GM06990 (cell line): ENCODE measurements around the gene TRPC1.

Experiments used
- DNase-seq: peaks from one replicate; pipeline ENCODE4 v3.0.0-alpha.2; 2011; ENCODE audit not compliant: insufficient read length; ENCODE audit errors: extremely low read depth
- H3K27me3 ChIP-seq: replicated peaks from 2 replicates; pipeline ENCODE4 v1.6.0; 2011; ENCODE audit warnings: low read length; ENCODE audit not compliant: control insufficient read depth, insufficient read depth
- H3K36me3 ChIP-seq: 2 replicates; pipeline ENCODE4 v1.5.1; 2011; ENCODE audit warnings: low read length; ENCODE audit not compliant: control insufficient read depth, insufficient read depth
- H3K4me3 ChIP-seq: replicated peaks from 2 replicates; pipeline ENCODE4 v1.5.1; 2011; ENCODE audit warnings: low read depth, mild to moderate bottlenecking, control low read depth, low read length
- TF ChIP-seq, protein P1 (sequence below): IDR thresholded peaks from 2 replicates; pipeline ENCODE4 v1.5.1; 2011; ENCODE audit warnings: low read length, control low read depth, mild to moderate bottlenecking, inconsistent platforms; ENCODE audit not compliant: insufficient read depth, poor library complexity, severe bottlenecking

The TRPC1 gene

DNA sequence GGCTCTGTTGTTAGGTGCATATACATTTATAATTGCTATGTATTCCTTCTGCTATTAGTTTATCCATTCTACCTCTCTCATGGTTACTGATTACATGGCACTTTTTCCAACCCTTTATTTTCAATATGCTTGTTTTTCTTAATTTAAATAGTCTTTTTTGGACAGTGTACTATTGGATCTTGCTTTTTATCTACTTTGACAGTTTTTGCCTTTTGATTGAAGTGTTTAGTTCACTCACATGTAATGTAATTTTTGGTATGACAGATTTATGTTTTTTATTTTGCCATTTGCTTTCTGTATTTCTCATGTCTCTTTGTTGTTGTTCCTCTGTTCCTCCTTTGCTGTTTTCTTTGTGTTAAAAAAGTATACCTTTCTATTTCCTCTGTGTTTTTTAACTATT is 44.5 kb downstream of the TRPC1 start:
- Histone ChIP-seq H3K36me3 (no peaks in the 10 kb centered on the region), H3K4me3 (no peak overlapping the region), H3K27me3 (no peaks in the 10 kb centered on the region)
- TF ChIP-seq, protein P1, sequence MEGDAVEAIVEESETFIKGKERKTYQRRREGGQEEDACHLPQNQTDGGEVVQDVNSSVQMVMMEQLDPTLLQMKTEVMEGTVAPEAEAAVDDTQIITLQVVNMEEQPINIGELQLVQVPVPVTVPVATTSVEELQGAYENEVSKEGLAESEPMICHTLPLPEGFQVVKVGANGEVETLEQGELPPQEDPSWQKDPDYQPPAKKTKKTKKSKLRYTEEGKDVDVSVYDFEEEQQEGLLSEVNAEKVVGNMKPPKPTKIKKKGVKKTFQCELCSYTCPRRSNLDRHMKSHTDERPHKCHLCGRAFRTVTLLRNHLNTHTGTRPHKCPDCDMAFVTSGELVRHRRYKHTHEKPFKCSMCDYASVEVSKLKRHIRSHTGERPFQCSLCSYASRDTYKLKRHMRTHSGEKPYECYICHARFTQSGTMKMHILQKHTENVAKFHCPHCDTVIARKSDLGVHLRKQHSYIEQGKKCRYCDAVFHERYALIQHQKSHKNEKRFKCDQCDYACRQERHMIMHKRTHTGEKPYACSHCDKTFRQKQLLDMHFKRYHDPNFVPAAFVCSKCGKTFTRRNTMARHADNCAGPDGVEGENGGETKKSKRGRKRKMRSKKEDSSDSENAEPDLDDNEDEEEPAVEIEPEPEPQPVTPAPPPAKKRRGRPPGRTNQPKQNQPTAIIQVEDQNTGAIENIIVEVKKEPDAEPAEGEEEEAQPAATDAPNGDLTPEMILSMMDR = no peak
- DNase-seq = no peak

DNA sequence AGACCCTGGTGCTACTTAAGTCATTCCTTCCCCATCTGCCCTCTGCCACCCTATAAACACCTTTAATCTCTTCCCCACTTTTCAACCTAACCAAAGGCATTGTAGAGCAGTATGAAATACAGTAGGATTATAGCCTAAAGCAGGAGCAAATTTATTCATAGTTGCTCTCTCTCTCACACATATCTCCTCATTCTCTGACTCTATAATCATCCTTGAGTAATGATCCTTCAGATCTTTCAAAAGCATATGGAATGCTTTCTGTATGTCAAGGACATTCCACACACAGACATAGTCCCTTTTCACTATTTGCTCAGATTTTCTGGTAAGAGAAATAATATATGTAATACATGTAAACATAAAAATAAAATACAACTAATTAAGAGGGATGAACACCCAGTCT is 54.1 kb downstream of the TRPC1 start:
- DNase-seq = no peak
- H3K36me3 ChIP-seq = no peaks in the 10 kb centered on the region
- H3K27me3 ChIP-seq = no peaks in the 10 kb centered on the region
- TF ChIP-seq, protein P1 = no peak
- no peak overlapping the region for H3K4me3 ChIP-seq

DNA sequence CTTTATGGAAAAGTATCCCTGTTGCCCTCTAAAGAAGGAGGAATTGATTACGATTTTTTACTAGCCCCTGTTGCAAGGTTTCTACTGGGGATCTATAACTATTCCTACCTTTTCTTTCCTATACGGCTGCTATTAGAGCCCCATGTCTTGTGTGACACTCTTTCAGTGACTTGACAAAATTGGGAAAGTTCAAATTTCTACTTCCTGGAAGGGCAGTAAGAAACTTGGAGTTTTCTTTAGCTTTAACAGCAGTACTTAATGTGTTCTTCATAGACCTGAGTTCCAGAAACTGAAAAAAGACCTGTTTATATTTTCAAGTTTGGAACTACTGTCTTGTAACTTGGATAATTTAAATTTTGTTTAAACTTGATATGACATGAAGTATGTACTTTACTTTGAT is 54.7 kb downstream of the TRPC1 start:
- no peak for DNase-seq
- TF ChIP-seq, protein P1 = no peak
- H3K4me3 ChIP-seq = no peak overlapping the region
- no peaks in the 10 kb centered on the region for H3K27me3 ChIP-seq
- H3K36me3 ChIP-seq = no peaks in the 10 kb centered on the region

DNA sequence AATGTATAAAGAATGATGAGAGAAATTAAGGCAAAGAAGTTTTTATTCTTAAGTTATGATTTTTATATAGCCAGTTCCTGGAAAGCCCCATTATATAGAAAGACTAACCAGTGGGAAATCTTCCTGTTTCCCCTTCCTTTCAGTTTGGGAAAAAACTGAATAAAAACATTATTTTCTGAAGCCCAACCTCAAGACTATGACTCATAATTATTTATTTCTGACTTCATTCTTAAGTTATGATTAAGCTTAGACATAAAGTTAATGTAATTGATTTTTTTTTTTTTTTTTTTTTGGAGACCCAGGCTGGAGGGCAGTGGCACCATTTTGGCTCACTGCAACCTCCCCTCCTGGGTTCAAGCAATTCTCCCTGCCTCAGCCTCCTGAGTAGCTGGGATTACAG is 55.8 kb downstream of the TRPC1 start:
- H3K4me3 ChIP-seq = no peak overlapping the region
- H3K27me3 ChIP-seq = no peaks in the 10 kb centered on the region
- DNase-seq = no peak
- H3K36me3 ChIP-seq = no peaks in the 10 kb centered on the region
- TF ChIP-seq, protein P1 = no peak

DNA sequence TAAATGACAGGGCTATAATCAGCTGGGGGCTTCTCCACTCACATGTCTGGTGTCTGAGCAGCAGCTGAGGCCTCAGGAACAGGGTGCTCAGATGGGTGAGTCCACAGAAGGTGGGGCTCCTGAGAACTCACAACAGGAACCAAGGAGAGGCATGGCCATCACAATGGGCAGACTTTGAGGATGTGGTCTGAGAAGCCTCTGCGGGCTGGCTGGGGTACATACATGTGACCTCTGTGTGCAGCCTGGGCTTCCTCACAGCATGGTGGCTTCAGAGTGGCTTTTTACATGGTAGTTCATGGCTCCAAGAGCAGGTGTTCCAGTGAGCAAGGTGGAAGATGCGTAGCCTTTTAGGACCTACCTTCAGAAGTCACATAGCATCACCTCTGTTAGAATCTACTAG is 58.8 kb downstream of the TRPC1 start:
- Histone ChIP-seq H3K27me3 (no peaks in the 10 kb centered on the region), H3K4me3 (no peak overlapping the region), H3K36me3 (no peaks in the 10 kb centered on the region)
- DNase-seq = no peak
- TF ChIP-seq, protein P1 = no peak

DNA sequence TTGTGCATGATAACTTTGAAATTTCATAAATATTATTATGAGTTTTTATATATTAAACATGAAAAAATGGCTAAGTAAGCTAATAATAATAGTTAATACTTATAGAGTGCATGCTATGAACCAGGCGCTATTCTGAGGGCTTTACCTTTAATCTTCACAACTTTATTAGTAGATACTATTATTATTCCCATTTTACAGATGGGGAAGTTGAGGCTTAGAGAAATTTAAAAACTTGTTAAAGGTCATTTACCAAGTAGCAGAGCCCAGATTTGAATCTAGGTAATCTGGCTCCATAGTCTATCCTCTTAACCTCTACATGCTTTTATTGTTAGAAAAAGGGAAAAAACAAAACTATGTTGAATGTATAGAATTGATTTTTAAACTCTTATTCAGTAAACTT is 60.4 kb downstream of the TRPC1 start:
- TF ChIP-seq, protein P1 = no peak
- Histone ChIP-seq H3K36me3 (no peaks in the 10 kb centered on the region), H3K27me3 (no peaks in the 10 kb centered on the region), H3K4me3 (no peak overlapping the region)
- no peak for DNase-seq
